ENCODE results near the gene PTTG1. TPM values are rescaled to one million over a fixed set of nuclear protein-coding genes. Genes with fewer than 3 reads are reported as not detected.

Gene PTTG1
- total RNA-seq, 1 experiment from 2014 or later = 245 TPM

DNA sequence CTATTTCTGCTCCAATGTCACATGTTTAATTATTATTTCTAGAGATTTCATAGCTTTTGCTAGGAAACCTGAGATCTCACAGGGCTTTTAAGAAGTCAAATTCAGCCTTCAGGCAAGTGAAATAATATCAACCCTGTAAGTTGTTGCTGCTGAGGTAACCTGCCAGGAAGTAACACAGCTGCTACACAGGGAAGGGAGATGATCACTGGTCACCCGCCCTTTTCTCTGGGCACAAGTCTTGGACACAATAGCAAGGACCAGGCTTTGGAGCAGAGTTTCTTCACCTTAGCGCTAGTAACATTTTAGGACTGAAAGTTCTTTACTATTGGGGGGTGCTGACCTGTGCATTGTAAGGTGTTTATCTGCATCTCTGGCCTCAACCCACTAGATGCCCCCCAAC, 50.1 kb downstream of the PTTG1 start:
- intact Hi-C loops (cut with micrococcal nuclease) = no loop called here
- Histone ChIP-seq H3K4me1 (ENCODE audit: insufficient read depth, low read length) (peaks cover 45% of the 10 kb centered on the region), H3K4me3 (ENCODE audit: low read length) (no peak overlapping the region), H4K20me1 (ENCODE audit: low read length) (no peaks in the 10 kb centered on the region), H3F3A (ENCODE audit: low read length, unreplicated experiment) (no peaks in the 10 kb centered on the region), H3K9me3 (ENCODE audit: low read length) (no peaks in the 10 kb centered on the region), H3K9ac (ENCODE audit: low read length) (no peak overlapping the region), H3K9me2 (replicated peaks; ENCODE audit: low read length) (no peaks in the 10 kb centered on the region), H3K79me2 (ENCODE audit: low read length) (peaks cover 6% of the 10 kb centered on the region; the same call in 1 of the 2 replicates), H3K36me3 (ENCODE audit: low read depth, low read length) (no peaks in the 10 kb centered on the region), H2AFZ (ENCODE audit: low read length) (no peak overlapping the region), H3K27me3 (ENCODE audit: low read length) (no peaks in the 10 kb centered on the region), H3K27ac (ENCODE audit: low read length) (no peak overlapping the region), H3K4me2 (ENCODE audit: low read length) (no peak overlapping the region)
- ChIA-PET CTCF (no interaction called here), POLR2A (ENCODE audit: unreplicated experiment) (no interaction called here)
- ATAC-seq (no peak), DNase-seq (no peak)
- no TSS peak for BruUV-seq (replicated peaks)
- no peak for TF ChIP-seq EZH2 (IDR thresholded peaks at IDR 0.05; ENCODE audit: low read length, unreplicated experiment)
- no peak for TF ChIP-seq EZH2phosphoT487 (IDR thresholded peaks at IDR 0.05; ENCODE audit: borderline replicate concordance, low read length)
- TF ChIP-seq, protein P1, sequence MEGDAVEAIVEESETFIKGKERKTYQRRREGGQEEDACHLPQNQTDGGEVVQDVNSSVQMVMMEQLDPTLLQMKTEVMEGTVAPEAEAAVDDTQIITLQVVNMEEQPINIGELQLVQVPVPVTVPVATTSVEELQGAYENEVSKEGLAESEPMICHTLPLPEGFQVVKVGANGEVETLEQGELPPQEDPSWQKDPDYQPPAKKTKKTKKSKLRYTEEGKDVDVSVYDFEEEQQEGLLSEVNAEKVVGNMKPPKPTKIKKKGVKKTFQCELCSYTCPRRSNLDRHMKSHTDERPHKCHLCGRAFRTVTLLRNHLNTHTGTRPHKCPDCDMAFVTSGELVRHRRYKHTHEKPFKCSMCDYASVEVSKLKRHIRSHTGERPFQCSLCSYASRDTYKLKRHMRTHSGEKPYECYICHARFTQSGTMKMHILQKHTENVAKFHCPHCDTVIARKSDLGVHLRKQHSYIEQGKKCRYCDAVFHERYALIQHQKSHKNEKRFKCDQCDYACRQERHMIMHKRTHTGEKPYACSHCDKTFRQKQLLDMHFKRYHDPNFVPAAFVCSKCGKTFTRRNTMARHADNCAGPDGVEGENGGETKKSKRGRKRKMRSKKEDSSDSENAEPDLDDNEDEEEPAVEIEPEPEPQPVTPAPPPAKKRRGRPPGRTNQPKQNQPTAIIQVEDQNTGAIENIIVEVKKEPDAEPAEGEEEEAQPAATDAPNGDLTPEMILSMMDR (conservative IDR thresholded peaks at IDR 0.05; ENCODE audit: low read depth, low read length) = no peak

DNA sequence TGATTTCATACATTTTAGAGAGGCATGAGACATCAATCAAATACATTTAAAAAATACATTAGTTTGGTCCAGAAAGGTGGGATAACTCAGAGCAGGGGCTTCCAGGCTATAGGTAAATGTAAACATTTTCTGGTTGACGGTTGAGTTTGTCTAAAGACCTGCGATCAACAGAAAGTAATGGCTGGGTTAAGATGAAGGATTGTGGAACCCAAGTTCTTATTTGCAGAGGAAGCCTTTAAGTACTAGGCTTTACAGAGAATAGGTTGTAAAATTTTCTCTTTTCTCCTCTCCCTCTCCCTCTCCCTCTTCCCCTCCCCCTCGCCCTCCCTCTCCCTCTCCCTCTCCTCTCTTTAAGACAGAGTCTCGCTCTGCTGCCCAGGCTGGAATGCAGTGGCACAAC, 50.8 kb downstream of the PTTG1 start:
- no TSS peak for BruUV-seq (replicated peaks)
- intact Hi-C loops (cut with micrococcal nuclease) = no loop called here
- TF ChIP-seq EZH2 (IDR thresholded peaks at IDR 0.05; ENCODE audit: low read length, unreplicated experiment) (no peak), EZH2phosphoT487 (IDR thresholded peaks at IDR 0.05; ENCODE audit: borderline replicate concordance, low read length) (no peak)
- TF ChIP-seq, protein P1 (conservative IDR thresholded peaks at IDR 0.05; ENCODE audit: low read depth, low read length) = no peak
- H3K36me3 ChIP-seq (ENCODE audit: low read depth, low read length) = no peaks in the 10 kb centered on the region
- no peaks in the 10 kb centered on the region for H3F3A ChIP-seq (ENCODE audit: low read length, unreplicated experiment)
- no peak overlapping the region for H3K4me3 ChIP-seq (ENCODE audit: low read length)
- H4K20me1 ChIP-seq (ENCODE audit: low read length) = no peaks in the 10 kb centered on the region
- no peak overlapping the region for H3K27ac ChIP-seq (ENCODE audit: low read length)
- no peak overlapping the region for H2AFZ ChIP-seq (ENCODE audit: low read length)
- ChIA-PET POLR2A (ENCODE audit: unreplicated experiment) (no interaction called here), CTCF (no interaction called here)
- H3K79me2 ChIP-seq (ENCODE audit: low read length) = peaks cover 6% of the 10 kb centered on the region; the same call in 1 of the 2 replicates
- H3K9me3 ChIP-seq (ENCODE audit: low read length) = no peaks in the 10 kb centered on the region
- no peak overlapping the region for H3K4me2 ChIP-seq (ENCODE audit: low read length)
- H3K9ac ChIP-seq (ENCODE audit: low read length) = no peak overlapping the region
- no peak for DNase-seq
- no peak for ATAC-seq
- H3K27me3 ChIP-seq (ENCODE audit: low read length) = no peaks in the 10 kb centered on the region
- H3K4me1 ChIP-seq (ENCODE audit: insufficient read depth, low read length) = peaks cover 39% of the 10 kb centered on the region
- no peaks in the 10 kb centered on the region for H3K9me2 ChIP-seq (replicated peaks; ENCODE audit: low read length)

DNA sequence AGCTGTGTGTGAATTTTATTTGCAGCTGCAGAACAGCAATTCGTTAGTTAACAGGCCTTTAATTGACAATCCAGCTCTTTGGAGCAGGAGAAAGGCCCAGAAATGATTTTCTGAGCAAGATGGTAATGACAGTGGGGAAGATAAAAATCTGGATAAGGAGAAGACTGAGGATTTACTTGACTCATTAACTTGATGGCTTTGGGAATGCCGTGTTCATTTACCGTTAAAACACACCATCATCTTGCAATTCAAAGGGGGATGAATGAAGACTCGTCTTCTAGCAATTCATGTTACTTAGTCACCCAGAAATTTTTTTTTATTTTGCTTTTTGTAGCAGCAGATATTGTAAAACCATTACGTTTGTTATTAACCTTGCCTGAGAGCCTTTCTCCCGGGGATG, 52.0 kb downstream of the PTTG1 start:
- Histone ChIP-seq H3K9me2 (replicated peaks; ENCODE audit: low read length) (no peaks in the 10 kb centered on the region), H3K4me1 (ENCODE audit: insufficient read depth, low read length) (peaks cover 30% of the 10 kb centered on the region), H3K79me2 (ENCODE audit: low read length) (peaks cover 6% of the 10 kb centered on the region; the same call in 1 of the 2 replicates), H3K9ac (ENCODE audit: low read length) (no peak overlapping the region), H2AFZ (ENCODE audit: low read length) (no peak overlapping the region), H3K4me2 (ENCODE audit: low read length) (no peak overlapping the region), H3K36me3 (ENCODE audit: low read depth, low read length) (no peaks in the 10 kb centered on the region), H3K9me3 (ENCODE audit: low read length) (no peaks in the 10 kb centered on the region), H3K27me3 (ENCODE audit: low read length) (no peaks in the 10 kb centered on the region), H3F3A (ENCODE audit: low read length, unreplicated experiment) (no peaks in the 10 kb centered on the region), H4K20me1 (ENCODE audit: low read length) (no peaks in the 10 kb centered on the region), H3K4me3 (ENCODE audit: low read length) (no peak overlapping the region), H3K27ac (ENCODE audit: low read length) (no peak overlapping the region)
- POLR2A ChIA-PET (ENCODE audit: unreplicated experiment) = no interaction called here
- ATAC-seq = no peak
- no peak for DNase-seq
- intact Hi-C loops (cut with micrococcal nuclease) = no loop called here
- no TSS peak for BruUV-seq (replicated peaks)
- no peak for TF ChIP-seq EZH2phosphoT487 (IDR thresholded peaks at IDR 0.05; ENCODE audit: borderline replicate concordance, low read length)
- TF ChIP-seq, protein P1 (conservative IDR thresholded peaks at IDR 0.05; ENCODE audit: low read depth, low read length) = no peak
- CTCF ChIA-PET = no interaction called here

Measured in PC-3 (cell line).